Nephron progenitor cell (in vitro differentiated cells): ENCODE results near the gene PPP1R13L.

Experiments used
- DNase-seq: peaks from one replicate; pipeline ENCODE4 v3.0.0; 2021
- H3K27ac Mint-ChIP-seq: 2 replicates; pipeline ENCODE4 v1.8.0; 2021; ENCODE audit warnings: mild to moderate bottlenecking, moderate library complexity, mixed read lengths
- H3K27me3 Mint-ChIP-seq: 2 replicates; pipeline ENCODE4 v1.8.0; 2021; ENCODE audit warnings: mild to moderate bottlenecking, low read depth, mixed read lengths; ENCODE audit not compliant: poor library complexity
- H3K36me3 Mint-ChIP-seq: 2 replicates; pipeline ENCODE4 v1.8.0; 2021; ENCODE audit warnings: low read depth, mixed read lengths
- H3K4me1 Mint-ChIP-seq: 2 replicates; pipeline ENCODE4 v1.8.0; 2021; ENCODE audit warnings: mixed read lengths
- H3K4me3 Mint-ChIP-seq: 2 replicates; pipeline ENCODE4 v1.8.0; 2021; ENCODE audit warnings: mild to moderate bottlenecking, moderate library complexity, mixed read lengths
- H3K9me3 Mint-ChIP-seq: 2 replicates; pipeline ENCODE4 v1.8.0; 2021; ENCODE audit warnings: mild to moderate bottlenecking, moderate library complexity, mixed read lengths
- TF ChIP-seq, protein P1 (sequence below): fragments of 200-600 bp; sonication (generic); IDR thresholded peaks from 2 replicates; pipeline ENCODE4 v1.5.0; 2021; ENCODE audit warnings: antibody characterized with exemption

PPP1R13L gene

DNA sequence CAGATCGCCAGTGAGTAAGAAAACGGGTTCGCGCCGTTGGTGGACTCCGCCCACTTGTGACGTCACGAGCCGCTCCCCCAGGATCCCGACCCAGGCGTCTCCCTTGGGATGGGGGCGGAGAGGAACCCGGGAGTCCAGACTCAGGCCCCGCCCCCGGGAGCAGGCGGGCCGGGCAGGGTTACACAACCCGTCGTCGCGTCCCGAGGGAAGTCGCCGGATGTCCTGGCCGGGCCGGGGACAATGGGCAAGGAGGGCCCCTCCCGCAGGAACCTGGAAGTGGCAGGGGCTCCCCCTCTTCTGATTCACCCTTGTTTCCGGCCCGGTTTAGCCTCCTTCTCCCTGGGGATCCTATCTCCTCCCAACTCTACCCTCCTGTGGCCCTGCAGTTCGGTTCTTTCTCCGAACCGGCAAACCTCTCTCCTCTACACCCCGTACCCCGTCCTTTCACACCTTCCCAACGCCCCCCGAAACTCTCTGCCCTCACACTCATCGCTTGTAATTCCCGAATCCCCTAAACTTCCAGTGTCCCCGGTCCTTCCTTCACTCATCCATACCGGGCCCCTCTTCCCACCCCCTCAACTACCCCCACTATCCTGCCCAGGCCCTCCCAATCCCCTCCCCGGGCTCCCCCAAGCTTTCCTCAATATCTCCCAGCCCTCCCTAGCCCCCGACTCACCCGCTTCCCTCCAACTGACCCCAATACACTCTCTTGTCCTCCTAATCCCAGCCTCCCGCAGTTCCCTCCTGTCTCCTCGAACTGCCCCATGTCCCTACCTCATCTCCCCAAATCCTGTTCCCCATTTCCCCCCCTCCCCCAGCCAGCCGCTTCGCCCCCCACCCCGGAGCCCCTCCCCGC is 38.8 kb upstream of the PPP1R13L start:
- Mint-ChIP-seq H3K4me3 (peak overlapping the region; percentile 92), H3K4me1 (peaks cover 57% of the 10 kb centered on the region), H3K36me3 (no peaks in the 10 kb centered on the region), H3K27ac (peak overlapping the region; percentile 100), H3K9me3 (no peaks in the 10 kb centered on the region), H3K27me3 (peaks cover 3% of the 10 kb centered on the region)
- DNase-seq, result peak; percentile 98
- TF ChIP-seq, protein P1, sequence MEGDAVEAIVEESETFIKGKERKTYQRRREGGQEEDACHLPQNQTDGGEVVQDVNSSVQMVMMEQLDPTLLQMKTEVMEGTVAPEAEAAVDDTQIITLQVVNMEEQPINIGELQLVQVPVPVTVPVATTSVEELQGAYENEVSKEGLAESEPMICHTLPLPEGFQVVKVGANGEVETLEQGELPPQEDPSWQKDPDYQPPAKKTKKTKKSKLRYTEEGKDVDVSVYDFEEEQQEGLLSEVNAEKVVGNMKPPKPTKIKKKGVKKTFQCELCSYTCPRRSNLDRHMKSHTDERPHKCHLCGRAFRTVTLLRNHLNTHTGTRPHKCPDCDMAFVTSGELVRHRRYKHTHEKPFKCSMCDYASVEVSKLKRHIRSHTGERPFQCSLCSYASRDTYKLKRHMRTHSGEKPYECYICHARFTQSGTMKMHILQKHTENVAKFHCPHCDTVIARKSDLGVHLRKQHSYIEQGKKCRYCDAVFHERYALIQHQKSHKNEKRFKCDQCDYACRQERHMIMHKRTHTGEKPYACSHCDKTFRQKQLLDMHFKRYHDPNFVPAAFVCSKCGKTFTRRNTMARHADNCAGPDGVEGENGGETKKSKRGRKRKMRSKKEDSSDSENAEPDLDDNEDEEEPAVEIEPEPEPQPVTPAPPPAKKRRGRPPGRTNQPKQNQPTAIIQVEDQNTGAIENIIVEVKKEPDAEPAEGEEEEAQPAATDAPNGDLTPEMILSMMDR, result no peak

DNA sequence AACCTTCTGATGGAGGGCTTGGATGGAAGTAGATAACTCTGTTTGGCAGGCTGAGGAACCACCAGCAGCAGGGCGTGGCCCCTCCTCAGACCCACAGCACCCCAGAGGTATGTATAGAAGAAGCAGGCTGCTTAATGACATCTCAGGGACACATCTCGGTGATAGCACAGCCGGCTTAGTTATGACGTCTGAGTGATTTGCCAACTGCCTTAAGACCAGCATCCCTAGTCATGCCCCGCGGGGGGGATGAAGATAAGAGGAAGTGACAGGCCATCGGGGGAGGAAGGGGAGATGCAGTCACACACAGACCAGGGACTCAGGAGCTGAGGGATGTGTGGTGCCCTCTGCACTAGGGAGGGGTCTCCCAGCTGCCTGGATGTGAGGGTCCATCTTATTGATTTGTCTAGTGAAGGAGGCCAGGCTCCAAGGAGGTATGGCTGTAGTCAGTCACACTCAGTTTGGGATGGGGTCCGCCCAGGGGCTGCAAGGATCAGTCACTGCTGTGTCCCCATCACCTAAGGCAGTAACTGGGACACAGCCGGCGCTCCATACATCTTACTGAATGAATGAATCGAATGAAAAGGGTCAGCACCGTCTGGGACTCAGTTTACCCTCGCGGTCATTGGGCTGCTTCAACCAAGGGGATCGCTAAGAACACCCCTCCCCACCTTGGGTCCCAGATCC is 38.1 kb upstream of the PPP1R13L start:
- peak overlapping the region; percentile 92 for H3K4me3 Mint-ChIP-seq

DNA sequence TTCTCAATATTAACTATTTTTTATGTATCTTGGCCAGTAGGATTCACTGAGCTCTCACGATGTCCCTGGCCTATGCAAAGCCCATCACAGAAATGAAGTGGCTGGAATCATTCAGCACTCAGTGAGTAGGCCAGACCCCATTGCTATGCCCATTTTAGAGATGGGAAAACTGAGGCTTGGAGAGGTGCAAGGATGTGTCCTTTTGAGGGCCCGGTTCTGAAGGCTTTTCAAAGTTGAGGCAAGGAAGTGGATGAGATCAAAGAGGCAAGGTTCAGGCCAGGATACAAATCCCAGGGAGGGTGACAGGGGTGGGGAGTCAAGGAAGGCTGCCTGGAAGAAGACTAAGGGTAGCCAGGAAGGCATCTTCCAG is 37.5 kb upstream of the PPP1R13L start:
- Mint-ChIP-seq H3K9me3 (no peaks in the 10 kb centered on the region), H3K27me3 (peaks cover 3% of the 10 kb centered on the region), H3K36me3 (no peaks in the 10 kb centered on the region), H3K27ac (peak overlapping the region; percentile 63), H3K4me3 (peak overlapping the region; percentile 92), H3K4me1 (peaks cover 47% of the 10 kb centered on the region)
- no peak for DNase-seq
- TF ChIP-seq, protein P1, result no peak

More for the DNA sequence above, 38.1 kb upstream of the PPP1R13L start:
- TF ChIP-seq, protein P1, result no peak
- Mint-ChIP-seq H3K27ac (peak overlapping the region; percentile 93), H3K36me3 (no peaks in the 10 kb centered on the region), H3K4me1 (peaks cover 51% of the 10 kb centered on the region), H3K9me3 (no peaks in the 10 kb centered on the region), H3K27me3 (peaks cover 3% of the 10 kb centered on the region)
- peak; percentile 25 for DNase-seq

DNA sequence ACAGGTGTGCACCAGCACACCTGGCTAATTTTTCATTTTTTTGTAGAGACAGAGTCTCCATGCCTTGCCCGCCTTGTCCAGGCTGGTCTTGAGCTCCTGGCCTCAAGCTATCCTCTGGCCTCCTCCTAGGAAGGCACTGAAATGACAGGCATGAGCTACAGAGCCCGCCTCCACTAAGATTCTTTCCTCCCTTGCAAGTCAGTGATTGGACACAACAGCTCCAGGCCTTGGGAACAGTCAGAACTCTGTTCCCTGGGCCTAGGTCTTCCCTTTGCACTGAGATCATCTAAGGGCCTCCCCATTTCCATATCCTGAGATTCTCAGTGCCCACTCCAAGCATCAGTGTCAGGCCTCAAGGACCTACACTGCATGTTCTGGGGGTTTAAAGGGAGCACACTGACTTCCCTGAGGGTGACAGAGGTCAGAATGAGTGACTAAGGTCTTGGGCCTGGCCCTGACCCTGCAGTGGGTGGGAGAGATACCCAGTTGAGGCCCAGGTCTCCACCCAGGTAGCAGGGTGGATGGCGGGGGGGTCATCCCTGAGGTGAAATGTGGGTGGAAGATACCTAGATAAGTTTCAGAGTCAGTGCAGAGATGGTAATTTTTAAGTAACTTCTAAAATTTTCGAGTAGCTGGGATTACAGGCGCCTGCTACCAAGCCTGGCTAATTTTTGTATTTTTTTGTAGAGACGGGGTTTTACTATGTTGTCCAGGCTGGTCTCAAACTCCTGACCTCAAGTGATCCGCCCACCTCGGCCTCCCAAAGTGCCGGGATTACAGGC is 36.2 kb upstream of the PPP1R13L start:
- H3K27ac Mint-ChIP-seq, result peak overlapping the region; percentile 21

DNA sequence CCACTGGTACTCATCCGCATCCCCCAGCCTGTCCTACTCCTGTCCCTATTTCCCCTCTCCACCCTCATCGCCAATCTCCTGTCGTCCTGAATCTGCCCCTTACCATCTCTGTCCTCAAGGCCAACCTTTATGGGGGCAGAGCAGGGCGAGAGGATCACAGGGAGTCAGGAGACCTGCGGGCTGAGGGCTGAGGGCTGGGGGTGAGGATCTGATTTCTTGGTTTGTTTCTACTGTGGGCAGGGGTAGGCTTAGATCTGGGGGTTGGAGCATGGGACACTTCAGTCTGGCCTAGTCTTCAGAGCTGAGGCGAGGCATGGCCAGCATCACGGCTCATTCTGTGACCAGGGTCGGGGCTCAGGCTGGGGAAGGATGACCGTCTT is 35.4 kb upstream of the PPP1R13L start:
- H3K27me3 Mint-ChIP-seq, result peaks cover 11% of the 10 kb centered on the region
- peak overlapping the region; percentile 83 for H3K4me3 Mint-ChIP-seq
- H3K27ac Mint-ChIP-seq, result peak overlapping the region; percentile 70
- H3K4me1 Mint-ChIP-seq, result peaks cover 40% of the 10 kb centered on the region
- TF ChIP-seq, protein P1, result no peak
- H3K36me3 Mint-ChIP-seq, result no peaks in the 10 kb centered on the region
- H3K9me3 Mint-ChIP-seq, result no peaks in the 10 kb centered on the region
- no peak for DNase-seq

More for the DNA sequence above, 36.2 kb upstream of the PPP1R13L start:
- DNase-seq, result no peak
- no peaks in the 10 kb centered on the region for H3K9me3 Mint-ChIP-seq
- TF ChIP-seq, protein P1, result no peak
- peaks cover 8% of the 10 kb centered on the region for H3K27me3 Mint-ChIP-seq
- H3K4me1 Mint-ChIP-seq, result peaks cover 45% of the 10 kb centered on the region
- peak overlapping the region; percentile 83 for H3K4me3 Mint-ChIP-seq
- H3K36me3 Mint-ChIP-seq, result no peaks in the 10 kb centered on the region
